ENCODE data around the gene CSF3. TPM values are rescaled to one million over a fixed set of nuclear protein-coding genes. Genes with fewer than 3 reads are reported as not detected.
A peak's percentile ranks its signal among the peaks of the same experiment; 100 is the strongest.

Gene CSF3
- total and polyA plus RNA-seq, 12 donors = 0.06 to 6.1 (median 0.44) TPM; not detected in 4

DNA sequence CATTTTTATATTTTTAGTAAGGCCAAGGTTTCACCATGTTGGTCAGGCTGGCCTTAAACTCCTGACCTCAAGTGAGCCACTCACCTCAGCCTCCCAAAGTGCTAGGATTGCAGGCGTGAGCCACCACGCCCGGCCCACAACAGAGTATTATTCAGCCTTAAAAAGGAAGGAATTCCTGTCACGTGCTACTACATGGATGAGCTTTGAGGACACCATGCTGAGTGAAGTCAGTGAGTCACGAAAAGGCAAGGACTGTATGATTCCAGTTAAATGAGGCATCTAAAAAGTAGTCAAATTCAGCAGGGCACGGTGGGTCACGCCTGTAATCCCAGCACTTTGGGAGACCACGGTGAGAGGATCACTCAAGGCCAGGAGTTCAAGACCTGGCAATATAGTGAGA, 9.7 kb downstream of the CSF3 start:
- intact Hi-C loops (cut with DNase I) = no loop called here
- no peak overlapping the region for H3K4me3 ChIP-seq
- DNase-seq = no peak
- H3K27me3 ChIP-seq = no peaks in the 10 kb centered on the region
- 73 to 87% (median 82%) methylated on average over 8 of the region's 8 CpGs for WGBS, 4 donors
- H3K27ac ChIP-seq = no peak overlapping the region
- H3K4me1 ChIP-seq (replicated peaks in 1 of 2) = peaks cover 22 to 27% of the 10 kb centered on the region in 2 donors
- no peaks in the 10 kb centered on the region for H3K9me3 ChIP-seq (replicated peaks in 1 of 3)
- TF ChIP-seq POLR2A (IDR thresholded peaks at IDR 0.05) (no peak), CTCF (IDR thresholded peaks at IDR 0.05) (no peak)
- peaks cover 0 to 44% of the 10 kb centered on the region in 2 donors for H3K36me3 ChIP-seq (replicated peaks in 1 of 2)

- Histone ChIP-seq H3K27ac (no peak overlapping the region), H3K27me3 (no peaks in the 10 kb centered on the region), H3K9me3 (replicated peaks in 1 of 3) (no peaks in the 10 kb centered on the region), H3K4me3 (no peak overlapping the region), H3K36me3 (replicated peaks in 1 of 2) (peaks cover 0 to 50% of the 10 kb centered on the region in 2 donors), H3K4me1 (replicated peaks in 1 of 2) (peaks cover 20 to 23% of the 10 kb centered on the region in 2 donors)
- intact Hi-C loops (cut with DNase I) = no loop called here
- no peak for TF ChIP-seq CTCF (IDR thresholded peaks at IDR 0.05)
- TF ChIP-seq POLR2A (IDR thresholded peaks at IDR 0.05) = no peak
- 86 to 97% (median 93%) methylated on average over 2 of the region's 2 CpGs for WGBS, 4 donors
- DNase-seq = no peak
Observed at GRCh38 chr17:40025559-40025958, 10.3 kb downstream of the CSF3 start.

GRCh38 chr17:40025991-40026815, 11.0 kb downstream of the CSF3 start:
- no peaks in the 10 kb centered on the region for H3K27me3 ChIP-seq
- DNase-seq = peak in 1 of 7 donors; percentile 31
- 70 to 73% (median 72%) methylated on average over 19 to 22 of the region's 22 CpGs for WGBS, 4 donors
- no peak overlapping the region for H3K27ac ChIP-seq
- TF ChIP-seq POLR2A (IDR thresholded peaks at IDR 0.05) (no peak), CTCF (IDR thresholded peaks at IDR 0.05) (no peak)
- H3K4me1 ChIP-seq (replicated peaks in 1 of 2) = peaks cover 14 to 17% of the 10 kb centered on the region in 2 donors
- no peak overlapping the region for H3K4me3 ChIP-seq
- intact Hi-C loops (cut with DNase I) = no loop called here
- H3K36me3 ChIP-seq (replicated peaks in 1 of 2) = peaks cover 0 to 57% of the 10 kb centered on the region in 2 donors
- H3K9me3 ChIP-seq (replicated peaks in 1 of 3) = no peaks in the 10 kb centered on the region

DNA sequence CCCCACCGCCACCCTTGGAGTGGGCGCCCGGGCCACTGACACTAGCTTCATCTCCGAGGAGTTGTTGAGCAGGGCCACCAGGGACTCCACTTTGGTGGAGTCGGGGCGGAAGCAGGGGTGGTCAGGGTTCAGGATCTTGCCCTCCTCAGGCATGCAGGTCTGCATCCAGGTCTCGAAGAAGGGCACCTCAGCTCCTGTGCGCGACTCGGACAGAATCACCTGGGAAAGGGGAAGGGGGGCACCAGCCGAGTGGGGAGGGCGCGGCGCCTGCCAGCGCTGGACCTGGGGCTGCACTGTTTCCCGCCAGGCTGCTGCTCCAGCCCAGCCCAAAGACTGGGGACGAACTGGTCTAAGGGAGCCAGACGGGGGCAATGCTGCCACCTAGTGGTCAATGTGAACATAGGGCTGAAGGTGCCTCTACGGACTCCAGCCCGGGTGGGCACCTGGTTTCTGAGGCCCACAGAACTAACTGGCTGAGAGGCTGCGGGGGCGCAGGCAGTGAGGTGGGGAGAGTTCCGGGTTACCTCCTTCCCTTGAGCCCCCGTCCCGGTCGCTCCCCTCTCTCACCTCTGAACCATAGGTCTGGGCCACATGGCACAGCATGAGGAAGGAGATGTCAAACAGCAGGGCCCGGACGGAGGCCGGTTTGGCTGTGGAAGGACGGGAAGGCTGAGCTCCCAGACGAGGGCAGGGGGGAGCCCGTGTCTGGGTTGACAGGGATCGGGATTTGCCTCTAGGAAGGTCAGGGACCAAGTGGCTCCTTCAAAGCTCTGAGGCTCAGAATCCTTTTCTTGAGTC, 11.8 kb downstream of the CSF3 start:
- H3K9me3 ChIP-seq (replicated peaks in 1 of 3) = no peaks in the 10 kb centered on the region
- 25 to 34% (median 28%) methylated on average over 15 to 33 of the region's 33 CpGs for WGBS, 4 donors
- peaks cover 0 to 65% of the 10 kb centered on the region in 2 donors for H3K36me3 ChIP-seq (replicated peaks in 1 of 2)
- intact Hi-C loops (cut with DNase I) = no loop called here
- H3K4me3 ChIP-seq = no peak overlapping the region
- H3K27ac ChIP-seq = no peak overlapping the region
- DNase-seq = peak; percentile 83 to 91 (median 85)
- peaks cover 6 to 9% of the 10 kb centered on the region in 2 donors for H3K4me1 ChIP-seq (replicated peaks in 1 of 2)
- H3K27me3 ChIP-seq = no peaks in the 10 kb centered on the region
- TF ChIP-seq POLR2A (IDR thresholded peaks at IDR 0.05) = no peak
- peak; percentile 82 to 96 (median 92) for TF ChIP-seq CTCF (IDR thresholded peaks at IDR 0.05)

Measured in adrenal gland (tissue), 12 donors.